GM11168 (cell line): ENCODE results near the gene NOTCH3.

Experiments
- in situ Hi-C: fragments of 300-500 bp; cut with MboI; formaldehyde crosslinking; loops from one replicate; pipeline ENCODE4 v1.12.0; 2022; ENCODE audit warnings: low sequenced_read_pairs; ENCODE audit not compliant: unreplicated experiment

NOTCH3 gene

GRCh38 chr19:15237759-15238638 is 37.2 kb upstream of the NOTCH3 start:
- in situ Hi-C loops, result no loop called here

DNA sequence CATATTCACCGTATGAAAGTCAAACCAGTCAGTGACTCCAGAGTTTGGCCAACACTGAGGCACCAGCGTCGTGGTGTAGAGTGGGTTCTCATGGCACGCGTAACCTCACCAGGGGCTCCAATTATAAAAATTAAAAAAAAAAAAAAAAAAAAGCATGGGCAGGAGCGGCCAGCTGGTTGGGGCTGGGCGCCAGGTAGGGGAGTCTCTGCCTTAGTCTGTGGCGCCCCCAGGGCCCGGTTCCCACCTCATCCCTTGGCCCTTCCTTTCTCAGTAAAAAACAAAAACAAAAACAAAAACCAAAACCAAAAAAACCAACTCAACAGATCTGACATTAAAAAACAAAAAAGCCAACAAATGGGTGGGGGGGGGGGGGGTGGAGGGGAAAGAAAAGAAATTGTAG is 36.1 kb upstream of the NOTCH3 start:
- in situ Hi-C loops, result no loop called here

- in situ Hi-C loops, result no loop called here
Observed at GRCh38 chr19:15235781-15236180, 35.0 kb upstream of the NOTCH3 start.

DNA sequence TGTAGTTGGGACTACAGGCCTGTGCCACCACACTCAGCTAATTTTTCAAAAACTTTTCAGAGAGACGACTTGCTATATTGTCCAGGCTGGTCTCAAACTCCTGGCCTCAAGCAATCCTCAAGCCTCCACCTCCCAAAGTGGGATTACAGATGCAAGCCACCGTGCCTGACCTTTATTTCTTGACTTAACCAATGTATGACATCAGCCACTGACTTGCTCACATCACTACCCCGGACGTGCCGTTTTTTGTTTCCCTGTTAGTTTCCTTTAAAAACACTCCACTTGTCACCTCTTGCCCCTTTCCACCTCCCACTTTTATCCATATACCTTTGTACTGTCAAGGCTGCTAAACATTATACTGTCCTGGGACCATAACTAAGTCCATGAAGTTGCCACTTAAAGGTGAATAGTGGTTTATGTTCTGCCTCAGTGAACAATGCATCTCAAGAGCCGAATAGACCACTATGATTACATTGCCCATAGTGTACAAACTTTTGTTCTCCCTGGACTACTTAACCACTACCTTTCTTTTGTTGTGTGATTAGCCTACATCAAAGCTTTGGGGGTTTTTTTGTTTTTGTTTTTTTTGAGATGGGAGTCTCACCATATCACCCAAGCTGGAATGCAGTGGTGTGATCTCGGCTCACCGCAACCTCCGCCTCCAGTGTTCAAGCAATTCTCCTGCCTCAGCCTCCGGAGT is 33.8 kb upstream of the NOTCH3 start:
- in situ Hi-C loops, result no loop called here

GRCh38 chr19:15231271-15231670 is 30.5 kb upstream of the NOTCH3 start:
- in situ Hi-C loops, result no loop called here

DNA sequence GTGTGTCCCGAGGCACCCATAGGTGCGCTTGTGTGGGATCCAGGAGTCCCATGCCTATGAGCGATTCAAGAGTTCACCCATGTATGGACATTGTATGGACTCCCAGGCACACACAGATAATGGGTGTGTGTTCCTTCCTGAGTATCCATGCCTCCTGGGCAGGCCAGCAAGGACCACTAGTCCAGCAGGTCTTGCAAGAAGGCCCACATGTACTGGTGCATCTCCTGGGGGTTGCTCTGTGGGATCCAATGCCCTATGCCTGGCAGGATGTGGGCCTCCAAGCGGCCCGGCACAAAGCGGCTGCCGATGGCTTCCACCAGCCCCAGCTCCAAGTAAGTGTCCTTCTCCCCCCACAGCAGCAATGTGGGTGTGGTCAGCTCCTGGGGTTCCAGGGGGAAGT is 26.5 kb upstream of the NOTCH3 start:
- in situ Hi-C loops, result no loop called here

DNA sequence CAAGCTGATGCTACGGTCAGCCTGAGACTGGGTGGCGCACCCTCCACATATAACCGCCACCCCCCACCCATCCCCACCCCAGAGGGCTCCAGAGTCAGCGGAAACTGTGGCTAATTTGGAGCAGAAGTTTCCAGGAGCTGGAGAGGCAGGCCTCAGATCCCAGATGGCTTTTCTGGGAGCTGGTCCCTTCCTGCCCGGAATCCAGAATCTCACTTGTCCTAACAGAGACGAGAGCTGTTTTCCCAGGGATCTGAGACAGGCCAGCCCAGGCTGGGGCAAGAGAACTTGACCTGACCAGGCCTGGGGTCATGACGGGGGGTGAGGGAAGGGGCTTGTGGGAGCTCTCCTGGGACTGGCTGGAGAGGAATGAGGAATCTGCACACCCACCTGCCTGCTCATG is 25.0 kb upstream of the NOTCH3 start:
- in situ Hi-C loops, result no loop called here

GRCh38 chr19:15223649-15224361 is 23.0 kb upstream of the NOTCH3 start:
- in situ Hi-C loops, result no loop called here

GRCh38 chr19:15222738-15223648 is 22.2 kb upstream of the NOTCH3 start:
- in situ Hi-C loops, result no loop called here

- in situ Hi-C loops, result no loop called here
Observed at GRCh38 chr19:15220833-15221232, 20.0 kb upstream of the NOTCH3 start.

- in situ Hi-C loops, result no loop called here
Observed at GRCh38 chr19:15218501-15218900, 17.7 kb upstream of the NOTCH3 start.

DNA sequence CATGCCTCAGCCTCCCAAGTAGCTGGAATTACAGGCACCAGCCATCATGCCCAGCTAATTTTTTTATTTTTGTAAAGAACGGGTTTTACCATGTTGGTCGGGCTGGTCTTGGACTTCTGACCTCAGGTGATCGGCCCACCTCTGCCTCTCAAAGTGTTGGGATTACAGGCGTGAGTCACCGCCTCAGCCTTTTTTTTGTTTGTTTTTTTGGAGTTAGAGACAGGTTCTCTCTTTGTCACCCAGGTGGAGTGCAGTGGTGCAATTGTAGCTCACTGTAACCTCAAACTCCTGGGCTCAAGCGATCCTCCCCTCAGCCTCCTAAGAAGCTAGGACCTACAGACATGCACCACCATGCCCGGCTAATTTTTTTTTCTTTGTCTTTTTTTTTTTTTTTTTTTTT is 15.6 kb upstream of the NOTCH3 start:
- in situ Hi-C loops, result no loop called here

- in situ Hi-C loops, result no loop called here
Observed at GRCh38 chr19:15213715-15214381, 13.1 kb upstream of the NOTCH3 start.

GRCh38 chr19:15212711-15213110 is 11.9 kb upstream of the NOTCH3 start:
- in situ Hi-C loops, result no loop called here

DNA sequence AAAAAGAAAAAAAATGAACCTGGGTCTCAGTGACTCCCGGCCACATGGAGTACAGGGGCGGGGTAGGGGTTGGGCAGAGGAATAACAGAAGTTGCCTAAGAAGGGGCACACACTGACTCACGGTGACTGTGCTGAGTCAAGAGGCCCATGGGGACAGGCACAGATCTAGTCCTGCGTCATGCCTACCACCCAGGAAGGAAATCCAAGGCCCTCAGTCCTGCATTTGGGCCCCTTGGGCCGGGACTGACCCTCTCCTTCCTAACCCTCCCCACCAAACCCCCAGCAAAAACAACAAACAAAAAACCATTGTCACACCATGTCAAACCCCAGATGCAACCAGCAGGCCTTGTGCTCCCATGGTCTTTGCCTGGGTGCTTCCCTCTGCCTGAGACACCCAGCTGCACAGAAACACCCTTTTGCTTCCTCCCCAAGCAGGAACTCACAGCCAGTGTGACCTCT is 9.6 kb upstream of the NOTCH3 start:
- in situ Hi-C loops, result no loop called here

DNA sequence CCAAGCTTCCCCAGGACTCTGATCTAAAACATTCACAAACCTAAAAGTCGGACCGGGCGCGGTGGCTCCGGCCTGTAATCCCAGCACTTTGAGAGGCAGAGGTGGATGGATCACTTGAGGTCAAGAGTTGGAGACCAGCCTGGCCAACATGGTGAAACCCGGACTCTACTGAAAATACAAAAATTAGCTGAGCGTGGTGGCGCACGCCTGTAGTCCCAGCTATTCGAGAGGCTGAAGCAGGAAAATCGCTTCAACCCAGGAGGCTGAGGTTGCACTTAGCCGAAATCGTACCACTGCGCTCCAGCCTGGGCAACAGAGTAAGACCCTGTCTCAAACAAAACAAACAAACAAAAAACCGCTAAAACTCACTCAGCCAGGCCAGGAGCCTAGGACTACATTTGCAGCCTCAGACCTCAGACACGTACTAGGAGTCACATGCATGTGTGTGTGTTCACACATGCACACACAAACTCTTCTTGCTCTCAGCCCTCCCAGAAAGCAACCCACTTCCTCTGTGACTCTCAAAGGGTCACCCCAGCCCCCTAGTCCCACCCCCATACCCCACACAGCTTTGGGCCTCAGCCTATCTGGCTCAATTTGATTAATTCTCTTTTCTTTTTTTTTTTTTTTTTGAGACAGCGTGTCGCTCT is 704 bp upstream of the NOTCH3 start:
- in situ Hi-C loops, result no loop called here

DNA sequence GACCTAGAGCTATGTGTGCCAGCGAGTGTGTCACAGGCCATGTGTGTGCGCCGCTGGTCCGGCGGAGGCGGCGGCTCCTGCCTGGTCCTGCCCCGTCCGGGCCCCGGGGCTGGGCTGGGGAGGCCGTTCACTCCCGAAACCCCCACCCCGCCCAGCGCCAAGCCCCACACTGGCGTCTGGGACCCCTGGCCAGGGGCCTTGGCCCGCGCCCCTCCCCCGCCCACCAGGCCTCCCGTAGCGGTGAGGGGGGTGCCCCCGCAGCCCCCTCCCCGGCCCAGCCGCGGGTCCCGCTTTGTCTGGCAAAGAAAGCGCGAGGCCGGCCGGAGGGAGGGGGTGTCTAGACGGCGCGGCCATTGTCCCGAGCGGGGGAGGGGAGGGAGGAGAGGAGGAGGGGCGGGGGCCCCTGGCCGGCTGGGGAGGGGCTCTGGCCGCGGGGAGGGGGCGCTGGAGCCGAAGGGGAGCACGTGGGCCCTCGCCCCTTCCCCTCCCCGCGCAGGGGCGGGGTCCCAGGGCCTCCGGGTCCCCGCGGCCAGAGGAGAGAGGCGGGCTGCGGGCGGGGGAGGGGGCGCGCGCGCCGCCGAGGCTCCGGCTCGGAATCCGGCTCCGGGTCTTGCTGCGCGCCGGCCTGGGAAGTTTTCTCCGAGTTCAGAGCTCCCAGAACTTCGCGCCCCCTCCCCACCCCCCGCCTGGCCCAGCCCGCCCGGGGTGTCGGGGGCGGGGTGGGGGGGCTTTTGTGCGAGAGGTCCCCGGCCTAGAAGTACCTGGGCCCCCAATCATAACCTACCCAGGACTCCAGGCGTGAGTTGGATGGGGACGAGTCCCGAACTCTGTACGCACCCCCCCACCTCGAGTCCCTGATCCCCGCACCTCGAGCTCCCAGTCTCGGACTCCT is 888 bp downstream of the NOTCH3 start:
- in situ Hi-C loops, result no loop called here
